Fibroblast of peridontal ligament (primary cell): ENCODE data around the gene AGAP3.

Experiments
- DNase-seq: peaks from one replicate; pipeline ENCODE4 v3.0.0-alpha.2; 2010; ENCODE audit errors: extremely low read depth

Gene AGAP3

GRCh38 chr7:151185762-151186639 lies 99.7 kb downstream of the AGAP3 start:
- DNase-seq, result no peak

- no peak for DNase-seq
Observed at GRCh38 chr7:151186640-151187408, 100.5 kb downstream of the AGAP3 start, which contains the start of gene ASB10. Gene ASB10 (minus strand): TSS chr7:151187250. CDS start chr7:151187130, 120 bp downstream.

GRCh38 chr7:151187409-151188251 lies 101.4 kb downstream of the AGAP3 start:
- no peak for DNase-seq

- no peak for DNase-seq
Observed at GRCh38 chr7:151188252-151188542, 101.9 kb downstream of the AGAP3 start.

GRCh38 chr7:151189038-151189437 lies 102.8 kb downstream of the AGAP3 start:
- no peak for DNase-seq

- no peak for DNase-seq
Observed at GRCh38 chr7:151191544-151191943, 105.3 kb downstream of the AGAP3 start.

- no peak for DNase-seq
Observed at GRCh38 chr7:151192002-151192539, 105.8 kb downstream of the AGAP3 start.

- no peak for DNase-seq
Observed at GRCh38 chr7:151193203-151193978, 107.1 kb downstream of the AGAP3 start.
